B cell (primary cell): Measurements from ENCODE around the gene ANKHD1.

Experiments
- CTCF ChIP-seq: fragments of 200-600 bp; IDR thresholded peaks from one replicate; pipeline ENCODE4 v1.8.0; 2022; ENCODE audit warnings: antibody characterized with exemption, mild to moderate bottlenecking
- EZH2 ChIP-seq: IDR thresholded peaks from 2 replicates; pipeline ENCODE4 v1.6.1; 2012; ENCODE audit warnings: borderline replicate concordance, low read depth, mild to moderate bottlenecking, moderate library complexity, low read length; ENCODE audit not compliant: insufficient read depth, poor library complexity, severe bottlenecking

DNA sequence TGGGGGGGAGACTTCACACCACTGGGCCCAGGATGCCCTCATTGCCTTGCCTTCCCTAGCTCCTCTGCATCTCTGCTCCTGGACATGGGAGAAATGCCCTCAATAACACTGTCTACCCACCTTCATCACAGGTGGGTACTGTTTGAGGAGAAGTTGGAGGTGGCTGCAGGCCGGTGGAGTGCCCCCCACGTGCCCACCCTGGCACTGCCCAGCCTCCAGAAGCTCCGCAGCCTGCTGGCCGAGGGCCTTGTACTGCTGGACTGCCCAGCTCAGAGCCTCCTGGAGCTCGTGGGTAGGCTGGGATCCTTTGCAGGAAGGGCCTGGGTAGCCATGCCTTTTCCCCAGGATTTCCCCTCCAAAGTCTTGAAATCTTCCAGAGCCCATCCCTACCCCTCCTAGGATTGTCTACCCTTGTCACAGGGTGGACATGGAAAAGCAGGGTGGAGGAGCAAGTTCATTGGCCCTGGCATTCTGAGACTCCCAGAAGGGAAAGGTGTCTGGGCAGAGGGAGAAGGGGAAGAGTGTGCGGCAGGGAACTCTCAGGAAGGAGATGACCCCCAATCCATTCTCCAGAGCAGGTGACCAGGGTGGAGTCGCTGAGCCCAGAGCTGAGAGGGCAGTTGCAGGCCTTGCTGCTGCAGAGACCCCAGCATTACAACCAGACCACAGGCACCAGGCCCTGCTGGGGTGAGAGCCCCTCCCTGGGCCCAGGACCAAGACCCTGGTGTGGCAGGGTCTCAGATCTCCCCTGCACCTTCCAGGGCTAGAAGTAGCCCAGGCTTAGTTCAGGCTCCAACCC is 40.8 kb upstream of the ANKHD1 start:
- TF ChIP-seq CTCF (no peak), EZH2 (no peak)
